ENCODE measurements around the gene CFAP20DC.
"Not testable (repeated sequence)": the region's sequence is repeated elsewhere in the genome, so short reads cannot be mapped to it uniquely, and the experiment has no call there.

Gene CFAP20DC

DNA sequence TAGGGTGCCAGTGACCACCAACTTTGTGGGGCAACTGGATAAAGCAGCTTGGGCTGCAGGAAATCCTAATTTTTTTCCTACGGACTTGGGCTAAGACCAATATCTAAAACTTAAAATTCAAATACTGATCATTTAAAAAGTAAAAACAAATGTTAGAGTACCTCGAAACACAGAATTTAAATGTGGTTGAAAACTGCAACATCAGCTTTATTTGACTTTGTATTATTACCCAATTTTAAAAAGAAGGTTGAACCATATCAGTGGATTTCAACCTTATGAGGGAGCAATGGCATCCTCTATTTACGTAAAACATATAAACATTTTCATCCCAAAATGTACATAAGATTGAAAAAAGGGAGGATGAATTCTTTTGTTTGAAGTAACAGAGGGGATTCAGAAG, 26.2 kb downstream of the CFAP20DC start:
- no peak for DNase-seq (ENCODE audit: low spot score)

DNA sequence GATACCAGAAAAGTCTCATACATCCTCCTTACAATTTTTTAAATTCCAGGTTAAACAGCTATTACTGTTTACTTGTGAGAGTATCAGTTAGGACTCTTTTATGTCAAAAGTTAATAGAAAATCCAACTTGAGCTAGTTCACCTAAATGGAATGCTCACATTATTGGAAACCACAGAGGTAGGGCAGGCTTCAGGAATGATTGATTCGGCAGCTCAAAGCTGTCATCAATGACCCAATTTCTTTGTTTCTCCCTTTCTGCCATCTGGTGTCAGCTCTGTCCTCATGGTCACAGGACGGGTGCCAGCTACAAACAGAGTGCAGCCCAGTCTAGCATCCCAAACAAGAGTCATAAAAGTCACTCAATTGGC, 32.2 kb downstream of the CFAP20DC start:
- DNase-seq (ENCODE audit: low spot score), result no peak

DNA sequence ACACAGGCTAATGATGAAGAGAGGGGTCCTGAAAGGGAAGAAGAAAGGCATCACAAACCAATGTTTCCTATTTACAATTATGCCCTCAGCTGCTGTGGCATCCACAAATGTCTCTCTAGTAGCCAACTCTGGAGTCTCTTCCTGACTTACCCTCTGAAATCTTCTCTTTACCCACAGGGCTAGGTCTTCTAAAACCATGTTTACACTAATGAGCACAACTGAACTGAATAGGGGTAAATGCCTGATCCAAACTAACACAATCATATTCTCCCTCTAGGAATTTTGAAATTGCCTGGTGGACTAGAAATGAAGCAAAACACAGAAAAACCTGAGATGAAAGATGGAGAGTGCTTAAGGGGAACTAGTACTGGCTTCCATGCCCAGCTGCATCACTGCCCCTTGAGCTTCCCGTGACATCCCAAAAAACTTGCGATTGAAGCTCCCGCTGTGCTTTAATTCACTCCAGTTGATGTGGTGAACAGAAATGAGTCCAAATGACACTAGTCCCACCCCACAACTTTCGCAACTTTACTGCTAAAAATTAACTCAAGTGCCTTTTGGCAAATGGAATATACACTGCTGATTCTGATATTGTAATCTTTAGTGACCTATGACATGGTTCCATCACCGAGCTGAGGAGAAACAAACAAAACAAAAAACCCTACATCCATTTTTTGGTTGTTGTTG, 32.8 kb downstream of the CFAP20DC start:
- no peak for DNase-seq (ENCODE audit: low spot score)

DNA sequence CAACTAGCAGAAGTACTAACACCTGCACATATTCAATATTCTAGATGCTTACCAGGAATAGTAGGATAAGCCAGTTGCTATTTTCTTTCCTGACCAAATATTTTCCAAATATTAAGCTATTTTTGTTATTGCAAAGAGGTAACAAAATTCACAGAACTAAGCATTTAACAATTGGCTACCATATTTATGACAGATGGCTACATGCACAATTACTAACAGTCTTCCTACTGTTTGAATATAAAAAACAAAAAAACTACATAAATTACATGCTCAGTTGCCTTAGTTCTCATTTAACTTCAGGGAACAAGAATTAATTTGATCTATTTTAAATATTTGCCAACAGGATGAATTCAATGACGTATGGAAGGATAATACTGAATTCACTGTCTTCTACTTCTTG, 36.2 kb downstream of the CFAP20DC start:
- no peak for DNase-seq (ENCODE audit: low spot score)

DNA sequence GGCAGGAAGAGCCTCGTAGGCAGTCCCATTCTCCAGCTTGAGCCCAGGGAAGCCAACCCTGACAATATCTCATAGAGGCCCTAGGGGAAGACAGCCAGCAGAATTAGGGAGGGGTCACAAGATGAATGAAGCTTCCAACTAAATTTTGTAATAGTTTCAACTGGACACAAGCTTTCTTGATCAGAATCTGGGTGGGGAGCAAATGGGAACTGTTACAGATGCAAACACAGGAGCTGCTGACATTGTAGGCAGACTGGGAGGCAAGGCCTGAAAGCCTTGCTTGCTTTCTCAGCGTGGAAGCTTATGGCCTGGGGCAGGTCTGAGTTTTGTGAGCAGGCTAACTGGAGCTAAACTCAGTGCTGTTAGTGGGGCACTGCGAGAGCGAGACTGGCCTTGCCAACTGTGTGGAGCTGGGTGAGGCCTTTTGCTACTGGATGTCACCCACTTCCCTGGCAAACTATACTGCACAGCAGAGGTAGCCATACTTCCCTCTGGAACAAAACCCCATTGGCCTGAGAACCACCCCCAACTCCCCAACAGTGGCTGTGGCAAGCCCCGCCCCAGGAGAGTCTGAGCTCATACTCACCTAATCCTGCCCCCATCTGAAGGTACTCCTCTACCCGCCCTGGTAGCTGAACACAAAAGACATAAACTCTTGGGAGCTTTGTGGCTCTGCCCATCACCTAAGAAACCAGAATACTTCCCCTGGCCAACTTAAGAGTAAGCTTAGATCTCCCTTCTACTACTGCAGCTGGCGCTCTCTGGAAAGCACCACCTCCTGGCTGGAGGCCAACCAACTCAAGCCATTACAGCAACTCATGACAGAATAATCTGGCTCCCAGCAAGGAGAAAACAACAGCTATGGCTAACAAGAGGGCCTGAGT, 42.9 kb downstream of the CFAP20DC start:
- no peak for DNase-seq (ENCODE audit: low spot score)

DNA sequence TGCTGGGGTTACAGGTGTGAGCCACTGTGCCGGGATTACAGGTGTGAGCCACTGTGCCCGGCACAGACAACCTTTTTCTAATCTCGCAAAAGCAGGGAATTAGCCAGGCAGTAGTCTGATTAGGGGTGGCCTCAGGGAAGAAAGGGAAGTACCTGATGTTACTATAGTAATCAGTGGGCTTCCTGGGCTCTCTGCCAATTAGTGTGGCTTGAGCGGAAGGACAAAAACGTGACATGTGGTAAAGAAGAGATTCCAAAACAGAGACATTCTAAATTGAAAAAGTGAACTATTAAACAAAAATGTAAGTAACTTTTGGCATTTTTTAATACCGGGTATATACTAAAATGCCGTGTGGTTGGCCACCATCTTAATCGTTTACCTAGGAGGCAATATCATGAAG, 48.1 kb downstream of the CFAP20DC start:
- DNase-seq (ENCODE audit: low spot score), result no peak

DNA sequence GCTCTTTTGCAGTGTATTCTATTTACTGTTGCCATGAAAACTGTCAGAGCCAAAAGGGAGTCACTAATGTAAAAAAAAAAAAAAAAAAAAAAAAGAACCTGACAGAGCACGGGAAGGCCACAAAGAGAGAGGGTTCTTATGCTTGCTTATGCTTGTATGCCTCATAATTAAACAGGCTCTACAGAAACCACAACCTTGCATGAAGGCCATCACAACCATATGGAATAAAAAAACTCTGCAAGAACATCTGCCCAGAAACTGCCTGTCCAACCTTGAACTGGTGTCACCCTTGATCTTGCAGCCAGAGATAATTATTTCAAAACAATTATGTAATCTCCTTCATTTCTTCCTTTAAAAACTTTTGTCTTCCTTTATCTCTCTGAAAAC, 50.1 kb downstream of the CFAP20DC start:
- no peak for DNase-seq (ENCODE audit: low spot score)

DNA sequence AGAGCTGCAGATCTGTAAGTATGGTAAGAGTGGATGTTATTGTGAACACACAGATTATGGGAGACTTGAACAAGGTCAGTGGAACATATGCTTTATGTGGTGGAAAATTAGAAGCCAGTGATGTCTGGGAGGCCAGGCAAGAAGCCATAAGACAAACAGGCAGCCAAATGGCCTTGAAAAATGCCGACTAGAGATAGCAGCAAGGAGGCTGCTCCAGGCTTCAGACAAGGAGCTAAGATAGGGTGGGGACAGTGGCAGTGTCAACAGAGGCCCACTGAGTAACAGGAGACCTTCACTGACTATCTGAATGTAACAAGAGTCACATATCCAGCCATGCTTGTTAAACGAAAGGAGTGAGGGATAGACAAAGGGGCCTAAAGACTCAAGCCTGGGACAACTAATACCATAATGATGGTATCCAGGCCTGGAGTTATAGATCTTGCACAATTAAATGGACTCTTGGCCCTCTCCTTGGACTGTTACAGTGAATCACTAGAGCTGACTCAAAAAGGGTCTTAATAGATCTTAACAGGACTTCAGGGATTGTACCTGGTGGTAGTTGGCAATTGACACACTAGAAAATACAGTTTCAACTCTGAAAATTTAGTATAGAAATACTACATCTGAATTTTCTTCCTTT, 50.6 kb downstream of the CFAP20DC start:
- no peak for DNase-seq (ENCODE audit: low spot score)

DNA sequence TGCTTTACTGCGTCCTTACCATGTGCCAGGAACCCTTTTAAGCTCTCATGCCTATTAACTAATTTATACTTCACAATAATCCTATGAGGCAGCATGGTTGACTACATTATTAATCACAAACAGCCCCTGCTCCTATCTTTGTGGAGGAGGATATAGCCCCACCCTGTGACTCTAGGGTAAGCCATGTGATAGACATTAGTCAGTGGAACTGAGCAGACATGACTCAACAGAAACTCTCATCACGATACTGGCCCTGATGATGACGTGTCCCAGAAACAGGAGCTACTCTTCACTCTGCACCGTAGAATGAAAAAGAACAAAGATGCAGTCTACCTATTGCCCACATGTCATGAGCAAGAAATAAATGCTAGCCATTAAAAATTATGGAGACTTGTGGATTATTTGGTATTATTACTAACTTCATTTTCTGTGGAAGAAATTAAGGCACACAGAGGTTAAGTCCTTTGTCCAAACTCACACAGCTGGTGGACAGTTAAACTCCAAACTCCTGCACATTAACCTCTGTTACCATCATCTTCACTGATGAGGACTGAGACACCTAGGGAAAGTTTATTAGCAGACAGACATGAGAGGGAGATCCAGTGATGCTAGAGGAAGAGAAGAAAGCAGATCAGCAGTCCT, 51.2 kb downstream of the CFAP20DC start:
- DNase-seq (ENCODE audit: low spot score), result peak; percentile 95

DNA sequence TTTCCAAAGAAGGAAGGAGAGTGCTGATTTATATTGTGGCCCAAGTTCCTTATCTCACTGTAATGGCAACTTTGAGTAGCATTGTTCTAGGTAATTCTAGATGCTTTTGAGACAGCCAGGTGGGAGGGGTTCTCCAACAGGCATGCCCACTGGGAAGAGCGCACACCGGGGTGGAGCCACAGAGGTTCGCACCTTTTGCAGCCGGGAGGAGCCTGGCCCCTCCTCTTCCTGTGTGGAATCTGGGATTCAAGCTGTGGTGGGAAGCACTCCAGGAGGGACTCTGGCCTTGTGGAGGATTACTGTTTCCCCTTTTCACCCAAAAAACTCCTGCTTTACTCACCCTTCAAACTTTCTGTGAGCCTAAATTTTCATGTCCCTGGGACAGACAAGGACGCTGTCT, 53.1 kb downstream of the CFAP20DC start:
- DNase-seq (ENCODE audit: low spot score), result no peak

DNA sequence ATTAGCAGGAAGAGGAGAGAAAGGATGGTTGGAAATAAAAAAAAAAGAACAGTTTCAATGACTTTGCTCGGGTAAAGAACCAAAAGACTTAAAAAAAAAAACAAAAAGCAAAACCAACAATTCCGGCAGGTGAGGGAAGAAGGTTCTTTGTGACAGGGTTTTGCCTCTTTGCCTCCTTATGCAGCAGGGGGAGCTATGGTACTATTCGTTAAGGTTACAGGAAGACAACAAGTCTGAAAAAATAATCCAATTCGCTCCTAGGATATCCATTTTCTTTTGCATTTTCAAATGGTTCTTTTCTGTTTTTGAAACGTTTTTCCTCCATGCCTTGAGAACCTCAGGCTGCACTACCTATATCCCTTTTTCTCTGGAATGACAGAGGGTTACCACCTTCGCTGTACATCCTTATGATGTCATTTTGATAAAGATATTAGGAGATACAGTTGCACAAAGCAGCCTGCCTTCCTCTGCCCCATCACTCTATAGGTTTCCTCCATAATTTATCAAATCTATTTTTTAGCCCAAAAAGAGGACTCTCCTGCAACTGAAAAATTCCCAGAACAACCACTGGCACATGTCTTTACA, 55.0 kb downstream of the CFAP20DC start:
- DNase-seq (ENCODE audit: low spot score), result peak; percentile 87

DNA sequence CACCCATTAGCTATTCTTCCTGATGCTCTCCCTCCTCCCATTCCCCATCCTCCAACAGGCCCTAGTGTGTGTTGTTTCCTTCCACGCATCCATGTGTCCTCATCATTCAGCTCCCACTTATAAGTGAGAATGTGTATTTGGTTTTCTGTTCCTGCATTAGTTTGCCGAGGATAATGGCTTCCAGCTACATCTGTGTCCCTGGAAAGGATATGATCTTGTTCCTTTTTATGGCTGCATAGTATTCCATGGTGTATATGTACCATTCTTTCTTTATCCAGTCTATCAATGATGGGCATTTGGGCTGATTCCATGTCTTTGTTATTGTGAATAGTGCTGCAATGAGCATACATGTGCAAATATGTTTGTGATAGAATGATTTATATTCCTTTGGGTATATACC, 56.3 kb downstream of the CFAP20DC start:
- DNase-seq (ENCODE audit: low spot score), result no peak

DNA sequence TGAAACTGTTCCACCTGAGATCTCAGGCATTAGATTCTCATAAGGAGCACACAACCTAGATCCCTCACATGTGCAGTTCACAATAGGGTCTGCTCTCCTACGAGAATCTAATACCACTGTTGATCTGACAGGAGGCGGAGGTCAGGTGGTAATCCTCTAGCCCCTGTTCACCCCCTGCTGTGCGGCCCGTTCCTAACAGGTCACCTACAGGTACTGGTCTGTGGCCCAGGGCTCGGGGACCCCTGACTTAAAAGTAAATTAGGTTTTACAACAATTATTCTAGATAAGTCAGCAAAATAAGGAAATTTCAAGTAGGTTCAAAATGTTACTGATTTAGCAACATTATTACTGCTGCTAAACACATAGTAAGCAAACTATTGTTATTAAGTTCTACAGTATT, 58.2 kb downstream of the CFAP20DC start:
- DNase-seq (ENCODE audit: low spot score), result no peak

DNA sequence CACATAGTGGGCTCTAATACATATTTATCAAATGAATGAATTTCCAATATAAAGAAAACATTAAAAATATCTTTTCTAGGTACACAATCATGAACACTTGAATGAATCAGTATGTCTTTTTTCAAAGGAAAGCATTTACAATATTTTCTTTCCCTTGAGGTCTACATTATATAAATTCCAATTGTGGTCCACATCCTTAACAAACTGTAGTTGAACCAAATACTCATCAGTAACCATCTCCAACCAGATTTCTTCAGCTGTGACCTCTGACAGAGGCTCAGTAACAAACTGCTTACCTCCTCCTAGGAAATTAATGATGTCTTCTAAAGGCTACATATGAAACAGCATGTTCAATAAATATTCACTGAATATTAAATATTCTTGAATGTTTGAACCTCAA, 58.8 kb downstream of the CFAP20DC start:
- no peak for DNase-seq (ENCODE audit: low spot score)

DNA sequence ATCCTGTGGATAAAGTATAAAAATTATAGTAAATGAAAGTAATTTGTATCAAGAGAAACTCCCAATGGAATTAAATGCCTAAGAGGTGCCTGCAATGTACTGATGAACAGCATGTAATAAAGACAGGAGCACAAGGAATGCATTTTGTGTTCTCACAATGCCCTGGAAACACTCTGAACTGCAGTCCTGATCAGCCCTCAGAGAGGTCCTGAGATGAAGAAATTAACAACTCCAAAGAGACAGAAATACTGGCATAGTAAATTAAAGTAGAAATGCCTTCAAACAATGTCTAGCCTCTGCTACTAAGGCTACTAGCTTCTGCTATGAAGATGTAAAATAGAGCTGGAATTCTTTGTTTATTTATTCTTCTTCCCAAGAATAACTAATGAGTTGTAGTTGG, 59.9 kb downstream of the CFAP20DC start:
- no peak for DNase-seq (ENCODE audit: low spot score)

DNA sequence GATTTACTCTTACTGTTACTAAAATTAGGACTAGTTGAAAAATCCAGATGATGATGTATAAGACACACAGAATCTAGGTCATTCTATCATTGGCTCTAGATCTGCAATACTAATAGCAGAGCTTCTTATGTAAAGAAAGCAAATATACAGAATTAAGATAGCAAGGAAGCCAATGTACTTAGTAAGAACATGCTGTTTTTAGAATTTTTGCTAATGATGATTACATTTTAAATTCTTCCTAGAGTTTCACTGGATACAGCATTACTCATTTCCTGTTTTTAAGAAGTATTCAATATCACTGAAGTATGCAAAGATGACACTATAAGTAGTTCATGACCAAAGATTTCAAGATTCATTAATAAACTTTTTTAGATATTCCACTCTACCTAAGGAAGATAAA, 60.7 kb downstream of the CFAP20DC start:
- no peak for DNase-seq (ENCODE audit: low spot score)

DNA sequence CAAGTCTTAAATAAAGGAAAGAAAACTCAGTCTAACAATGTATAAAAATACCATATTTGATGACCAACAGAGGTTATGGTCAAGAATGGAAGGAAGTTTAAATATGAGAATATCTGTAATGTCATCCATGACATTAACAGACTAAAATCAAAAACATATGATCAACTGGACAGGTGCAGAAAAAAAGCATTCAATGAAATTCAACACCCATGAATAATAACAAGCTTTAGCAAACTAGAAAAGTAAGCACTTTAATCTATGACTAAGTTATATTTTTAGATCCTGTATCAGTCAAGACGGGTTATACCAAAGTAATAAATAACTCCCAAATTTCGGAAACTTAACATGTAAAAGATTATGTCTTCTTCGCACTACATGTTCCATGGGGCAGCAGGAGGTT, 61.8 kb downstream of the CFAP20DC start:
- DNase-seq (ENCODE audit: low spot score), result no peak

DNA sequence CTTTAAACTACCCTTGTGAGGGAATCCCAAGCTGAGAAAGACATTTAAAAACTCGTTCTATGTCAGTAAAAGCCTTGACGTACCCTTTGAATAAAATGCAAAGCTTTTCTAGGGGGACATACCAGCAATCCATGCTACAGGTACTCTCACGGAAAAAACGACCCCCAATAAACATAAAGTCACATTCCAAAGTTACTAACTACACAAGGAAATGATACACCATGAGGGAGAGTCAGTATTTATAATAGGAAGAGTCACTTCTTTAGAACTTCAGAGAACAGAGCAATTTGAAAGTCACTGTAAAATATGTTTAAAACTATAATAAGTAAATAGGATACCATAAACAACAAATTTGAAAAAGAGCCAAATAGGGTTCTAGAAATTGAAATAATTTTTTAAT, 63.2 kb downstream of the CFAP20DC start:
- DNase-seq (ENCODE audit: low spot score), result no peak

DNA sequence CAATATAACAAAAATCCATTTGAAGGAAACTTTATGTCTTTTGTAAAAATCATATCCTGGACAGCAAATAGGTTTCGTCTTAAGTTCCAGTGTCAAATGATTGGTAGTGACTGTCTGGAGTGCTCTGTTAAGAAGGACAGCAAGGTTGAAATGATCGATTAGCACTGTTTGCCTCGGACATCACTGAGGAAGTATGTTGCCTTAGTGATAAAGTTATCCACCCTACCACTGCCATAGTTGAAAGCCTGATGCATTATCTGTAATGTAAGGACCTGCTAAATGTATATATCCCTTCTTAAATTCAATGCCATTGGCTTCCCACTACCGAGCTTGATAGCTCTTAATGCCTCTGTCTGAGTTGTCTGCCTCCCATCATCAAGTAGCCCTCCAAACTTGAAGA, 70.0 kb downstream of the CFAP20DC start:
- no peak for DNase-seq (ENCODE audit: low spot score)

DNA sequence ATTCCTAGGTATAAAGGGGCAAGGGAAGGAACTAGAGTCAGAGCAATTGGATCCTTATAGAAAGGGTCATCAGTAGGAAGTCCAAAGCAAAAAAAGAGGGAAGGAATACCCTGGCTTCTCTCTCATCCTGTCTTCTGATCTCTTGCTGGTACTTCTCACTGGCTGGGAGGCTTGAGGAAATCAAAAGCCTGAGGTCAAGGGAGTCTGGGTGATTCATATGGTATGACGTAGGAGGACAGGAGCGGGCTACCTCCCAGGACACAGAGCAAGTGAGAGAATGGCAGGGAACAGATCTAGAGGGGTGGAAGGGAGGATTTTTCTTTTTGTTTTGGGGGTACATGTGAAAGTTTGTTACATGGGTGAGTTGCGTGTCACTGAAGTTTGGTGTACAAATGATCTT, 76.0 kb downstream of the CFAP20DC start:
- no peak for DNase-seq (ENCODE audit: low spot score)

DNA sequence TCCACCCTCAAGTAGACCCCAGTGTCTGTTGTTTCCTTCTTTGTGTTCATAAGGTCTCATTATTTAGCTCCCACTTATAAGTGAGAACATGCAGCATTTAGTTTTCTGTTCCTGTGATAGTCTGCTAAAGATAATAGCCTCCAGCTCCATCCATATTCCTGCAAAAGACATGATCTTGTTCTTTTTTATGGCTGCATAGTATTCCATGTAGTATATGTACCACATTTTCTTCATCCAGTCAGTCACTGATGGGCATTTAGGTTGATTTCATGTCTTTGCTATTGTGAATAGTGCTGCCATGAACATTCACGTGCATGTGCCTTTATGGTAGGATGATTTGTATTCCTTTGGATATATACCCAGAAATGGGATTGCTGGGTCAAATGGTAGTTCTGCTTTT, 82.0 kb downstream of the CFAP20DC start:
- not testable (repeated sequence) for DNase-seq (ENCODE audit: low spot score)

DNA sequence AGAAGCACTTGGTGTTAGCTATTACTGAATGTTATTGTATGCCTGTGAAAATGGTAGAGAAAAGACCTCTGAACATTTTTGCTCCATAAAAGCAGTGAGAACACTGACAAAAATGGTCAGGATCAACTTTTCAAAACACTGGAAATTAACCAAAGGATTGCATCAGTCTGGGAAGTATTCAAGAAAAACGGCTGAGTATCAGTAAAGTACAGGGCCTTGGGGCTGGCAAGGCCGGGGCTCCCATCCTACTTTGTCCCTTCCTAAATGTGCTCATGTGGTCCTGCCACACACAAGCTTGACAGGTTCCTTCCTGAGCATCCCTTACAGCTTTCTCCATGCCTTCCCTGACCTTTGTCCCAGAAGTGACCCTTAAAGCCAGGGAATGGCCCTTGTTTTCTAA, 84.0 kb downstream of the CFAP20DC start:
- DNase-seq (ENCODE audit: low spot score), result no peak
